NCI-H1105 (cell line): Measurements from ENCODE around the gene DLGAP1.

ENCODE experiments used
- DNase-seq: peaks from one replicate; lab custom pipeline; 2025; lab: John Stamatoyannopoulos, UW

DLGAP1 gene

DNA sequence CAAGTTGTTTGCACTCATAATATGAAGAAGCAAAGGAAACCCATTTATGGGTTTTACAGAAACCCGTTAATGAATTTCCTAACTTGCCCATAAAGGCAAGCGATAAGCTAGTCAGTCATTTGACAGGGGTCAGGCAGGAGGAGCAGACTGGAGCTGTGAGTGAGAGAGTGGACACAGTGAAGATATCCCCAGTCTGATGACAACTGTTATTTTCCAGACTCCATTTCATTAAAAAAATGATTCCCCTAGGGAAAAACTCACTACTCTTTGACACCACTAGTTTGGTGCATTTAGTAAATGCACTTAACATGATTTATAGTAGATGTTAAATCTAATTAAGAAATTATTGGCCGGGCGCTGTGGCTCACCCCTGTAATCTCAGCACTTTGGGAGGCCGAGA lies 924.3 kb downstream of the DLGAP1 start:
- DNase-seq: no peak

DNA sequence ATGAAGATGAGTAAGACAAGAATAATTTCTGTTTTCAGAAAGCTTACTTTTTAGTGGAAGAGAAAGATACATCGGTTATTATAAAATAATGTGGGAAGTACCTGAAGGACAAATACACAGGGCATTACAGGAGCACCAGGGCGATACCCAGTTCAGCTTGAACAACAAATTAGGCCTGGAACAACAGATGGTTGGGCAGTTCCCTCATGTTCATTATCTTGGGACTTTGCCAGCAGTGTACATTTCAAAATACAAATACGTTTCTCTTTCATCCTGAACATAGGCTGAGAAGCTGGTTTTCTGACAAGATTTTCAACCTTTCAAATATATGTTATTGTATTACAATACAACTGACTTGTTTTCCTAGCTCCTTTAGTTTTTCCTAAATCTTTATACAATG lies 925.5 kb downstream of the DLGAP1 start:
- DNase-seq: peak; percentile 34

DNA sequence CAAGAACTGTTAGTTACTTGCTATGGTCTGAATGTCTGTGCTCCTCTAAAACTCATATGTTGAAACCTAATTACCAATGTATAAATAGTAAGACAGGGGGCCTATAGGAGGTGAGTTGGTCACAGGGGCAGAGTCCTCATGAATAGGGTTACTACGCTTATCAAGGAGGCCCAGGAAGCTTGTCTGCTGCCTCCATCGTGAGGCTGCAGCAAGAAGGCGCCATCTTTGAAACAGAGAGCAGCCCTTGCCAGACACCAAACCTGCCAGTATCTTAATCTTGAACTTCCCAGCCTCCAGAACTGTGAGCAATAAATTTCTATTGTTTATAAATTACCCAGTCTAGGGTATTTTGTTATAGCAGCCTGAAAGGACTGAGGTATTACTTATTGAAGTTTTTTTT lies 926.0 kb downstream of the DLGAP1 start:
- DNase-seq: no peak

DNA sequence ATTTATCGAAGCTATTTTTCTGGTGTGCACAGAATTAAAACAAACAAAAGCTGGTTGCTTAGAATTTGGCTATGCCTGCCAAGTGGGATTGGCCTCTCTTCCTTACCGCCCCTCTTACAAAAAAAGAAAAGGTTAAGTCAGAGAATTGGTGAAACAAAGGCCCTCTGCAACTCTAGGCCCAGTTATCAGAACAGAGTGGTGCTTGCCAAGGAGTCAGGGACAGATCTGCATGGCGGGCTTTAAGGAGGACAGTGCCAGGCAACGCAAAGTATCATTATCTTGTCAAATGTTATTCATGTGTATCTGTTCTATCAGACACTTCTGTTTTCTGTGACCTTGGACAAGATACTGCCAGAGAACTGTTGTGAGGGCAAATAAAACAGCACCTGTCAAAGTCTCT lies 926.9 kb downstream of the DLGAP1 start:
- no peak for DNase-seq

DNA sequence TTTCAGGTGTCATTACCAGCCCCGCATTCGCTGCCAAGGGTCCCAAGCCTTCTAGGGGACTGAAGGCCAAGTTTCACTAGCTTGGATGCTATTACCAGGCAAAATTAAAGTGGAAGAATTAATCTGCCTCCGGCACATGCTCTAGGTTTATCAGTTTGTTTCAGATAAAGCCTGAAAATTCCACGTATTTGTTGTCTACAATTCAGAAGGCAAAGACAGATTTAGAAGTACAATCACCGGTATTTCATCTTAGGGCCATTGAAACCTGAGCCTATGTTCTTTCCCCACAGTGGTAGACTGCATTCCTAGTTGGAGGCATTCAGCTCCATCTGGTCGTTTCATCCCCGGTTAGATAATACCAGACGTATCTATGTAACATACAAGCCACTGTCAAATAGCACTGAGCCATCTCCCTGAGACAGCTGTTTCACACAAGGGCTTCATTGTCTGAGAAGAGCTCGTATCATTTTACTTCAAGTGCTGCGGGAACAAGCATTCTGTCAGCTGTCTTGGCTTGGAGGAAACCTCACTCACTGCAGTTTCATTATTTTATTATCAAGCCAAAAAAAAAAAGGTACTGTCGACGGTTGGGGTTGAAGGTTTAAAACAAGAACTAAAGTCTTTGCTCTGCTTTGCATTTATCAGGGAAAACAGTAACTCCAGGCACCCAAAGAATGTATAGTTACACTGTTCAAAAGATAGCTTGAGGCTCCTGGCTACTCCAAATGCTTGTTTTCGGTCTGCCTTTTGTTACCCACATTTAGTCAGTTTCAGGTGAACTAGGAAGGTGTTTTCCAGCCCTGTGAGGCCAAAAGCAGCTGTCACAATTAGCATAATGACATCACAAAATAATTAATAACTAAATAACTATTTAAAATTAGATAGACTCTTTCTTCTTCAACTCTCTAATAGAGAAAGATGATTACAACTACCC lies 928.4 kb downstream of the DLGAP1 start:
- peak; percentile 69 for DNase-seq

DNA sequence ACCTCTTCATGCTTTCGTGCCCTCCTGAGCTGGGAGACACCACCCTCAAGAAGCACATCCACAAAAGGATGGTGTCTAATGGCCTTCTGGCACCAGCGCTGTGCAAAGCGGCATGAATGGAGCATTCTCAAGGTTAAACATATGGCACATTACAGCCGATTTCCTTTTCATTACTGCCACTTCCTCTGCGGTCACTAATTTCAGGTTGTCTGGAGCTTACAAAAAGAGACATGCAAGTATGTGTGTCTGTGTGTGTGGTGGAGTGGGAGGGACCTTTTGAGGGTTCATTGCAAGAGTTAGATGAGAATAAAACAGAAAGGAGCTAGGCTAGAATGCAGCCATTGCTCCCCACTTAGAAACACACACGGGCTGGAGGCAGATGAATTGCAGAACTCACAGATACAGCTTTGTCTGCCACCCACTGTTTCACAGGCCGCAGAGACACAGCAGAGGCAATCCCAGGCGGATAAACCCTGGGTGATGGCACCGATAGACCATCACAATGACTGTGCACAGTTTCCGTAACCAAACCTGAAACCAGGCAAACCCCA lies 929.2 kb downstream of the DLGAP1 start:
- DNase-seq: no peak

DNA sequence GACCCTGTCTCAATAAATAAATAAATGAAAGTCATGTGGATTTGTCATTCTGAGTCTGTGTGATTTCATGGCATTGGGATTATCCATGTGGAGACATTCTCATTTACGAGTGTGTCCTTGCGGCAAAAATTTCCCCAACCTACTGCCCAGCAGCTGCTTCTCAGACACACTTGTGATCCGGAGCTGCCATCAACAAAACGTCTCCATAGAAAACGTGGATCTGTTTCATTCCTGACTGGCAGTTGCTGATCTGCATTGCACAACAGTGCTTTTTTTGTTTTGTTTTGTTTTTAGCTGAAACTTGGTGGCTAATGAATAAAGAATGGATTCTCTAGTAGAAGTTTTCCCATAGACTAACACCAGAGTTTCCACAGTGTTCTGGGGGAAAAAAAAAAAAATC lies 930.4 kb downstream of the DLGAP1 start:
- DNase-seq: no peak

DNA sequence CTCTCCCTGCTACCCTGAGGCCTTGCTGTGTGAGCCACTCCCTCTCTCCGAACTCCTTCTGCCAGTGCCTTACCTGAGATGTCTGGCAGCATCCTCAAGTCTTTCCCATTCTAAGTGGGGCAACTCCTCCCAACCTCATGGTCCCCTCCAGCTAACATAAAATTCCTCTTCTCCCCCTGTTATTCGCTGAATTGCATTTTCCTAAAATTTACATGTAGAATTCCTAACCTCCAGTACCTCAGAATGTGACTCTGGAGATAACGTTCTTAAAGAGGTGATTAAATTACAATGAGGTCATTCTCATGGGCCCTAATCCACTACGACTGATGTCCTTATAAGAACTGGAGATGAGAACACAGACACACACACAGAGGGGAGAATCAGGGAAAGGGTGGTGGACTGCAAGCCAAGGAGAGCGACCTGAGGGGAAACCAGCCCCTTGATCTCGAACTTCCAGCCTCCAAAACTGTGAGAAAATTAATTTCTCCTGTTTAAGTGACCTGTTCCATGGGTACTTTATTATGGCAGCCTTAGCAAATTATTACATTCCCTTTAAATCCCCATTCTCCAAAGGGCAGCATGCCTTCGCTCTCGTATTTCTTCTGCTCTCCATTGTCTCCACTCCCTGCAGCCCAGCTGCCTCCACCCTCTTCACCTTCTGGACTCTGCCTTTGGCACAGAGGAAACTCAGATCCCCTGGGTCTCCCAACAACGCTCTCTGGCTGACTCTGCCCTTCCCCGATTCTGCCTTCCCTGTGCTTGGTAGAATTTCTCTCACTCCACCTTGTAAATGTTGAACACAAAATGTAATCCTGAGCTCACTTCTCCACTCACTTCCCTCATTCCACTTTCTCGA lies 934.6 kb downstream of the DLGAP1 start:
- no peak for DNase-seq

DNA sequence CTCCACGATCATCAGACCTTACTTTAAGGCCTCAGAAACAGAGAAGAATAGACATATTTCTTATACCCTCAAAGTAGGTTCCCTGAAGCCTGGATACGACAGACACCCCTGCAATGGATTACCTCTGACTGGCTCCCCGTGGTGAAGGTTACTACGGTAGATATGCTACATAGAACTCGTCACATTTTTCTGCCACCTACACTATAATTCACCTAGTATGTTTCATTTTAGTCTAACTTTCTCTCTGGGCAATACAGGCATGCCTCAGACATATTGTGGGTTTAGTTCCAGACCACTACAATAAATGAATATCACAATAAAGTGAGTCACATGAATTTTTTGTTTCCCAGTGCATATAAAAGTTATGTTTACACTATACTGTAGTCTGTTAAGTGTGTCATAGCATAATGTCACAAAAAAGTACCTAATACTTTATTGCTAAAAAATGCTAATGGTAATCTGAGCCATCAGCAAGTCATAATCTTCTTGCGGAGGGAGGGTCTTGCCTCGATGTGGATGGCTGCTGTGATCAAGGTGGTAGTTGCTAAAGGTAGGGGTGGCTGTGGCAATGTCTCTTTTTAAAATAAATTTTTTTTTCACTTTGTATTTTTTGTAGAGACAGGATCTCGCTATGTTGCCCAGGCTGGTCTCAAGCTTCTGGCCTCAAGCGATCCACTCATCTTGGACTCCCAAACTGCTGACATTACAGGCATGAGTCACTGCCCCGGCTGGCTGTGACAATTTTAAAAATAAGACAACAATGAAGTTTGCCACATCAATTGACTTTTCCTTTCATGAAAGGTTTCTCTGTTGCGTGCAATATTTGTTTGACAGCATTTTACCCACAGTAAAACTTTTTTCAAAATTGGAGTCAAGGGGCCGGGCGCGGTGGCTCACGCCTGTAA lies 940.5 kb downstream of the DLGAP1 start:
- DNase-seq: no peak

DNA sequence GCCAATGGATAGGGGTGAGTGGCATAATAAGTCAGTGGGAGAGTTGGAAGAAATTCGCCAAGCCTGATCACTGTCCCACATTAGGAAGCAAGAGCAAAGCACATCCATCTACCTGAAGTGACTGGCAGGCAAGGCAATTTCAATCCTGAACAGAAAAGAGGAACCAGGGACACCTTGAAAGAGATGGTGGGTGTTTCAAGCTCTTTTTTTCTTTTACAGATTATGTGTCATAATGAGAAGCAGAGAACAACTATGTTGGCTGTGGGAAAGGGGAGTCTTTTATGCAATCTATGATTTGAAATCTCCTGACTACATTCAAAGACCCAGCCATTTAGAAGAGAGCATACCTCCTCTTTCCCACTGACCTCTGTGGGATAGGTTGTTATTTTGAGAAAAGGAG lies 941.6 kb downstream of the DLGAP1 start:
- no peak for DNase-seq

DNA sequence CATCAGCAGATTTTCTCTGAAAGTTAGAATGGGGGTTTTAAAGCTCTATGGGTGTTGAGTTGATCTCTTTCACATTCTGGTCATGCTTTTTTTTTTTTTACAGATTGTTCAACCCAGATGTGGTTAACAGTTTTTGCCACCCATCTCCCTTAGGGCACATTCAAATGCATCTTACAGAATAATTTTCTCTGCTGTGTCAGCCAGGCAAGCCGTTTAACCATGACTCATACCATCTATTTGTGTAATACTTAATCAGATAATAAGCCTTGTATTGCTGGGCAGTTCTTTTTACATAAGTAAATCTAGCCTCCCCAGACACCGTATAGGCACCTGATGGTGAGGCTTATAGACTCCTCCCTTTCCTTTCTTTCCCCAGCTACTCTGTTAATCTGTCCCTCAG lies 943.1 kb downstream of the DLGAP1 start:
- DNase-seq: no peak

DNA sequence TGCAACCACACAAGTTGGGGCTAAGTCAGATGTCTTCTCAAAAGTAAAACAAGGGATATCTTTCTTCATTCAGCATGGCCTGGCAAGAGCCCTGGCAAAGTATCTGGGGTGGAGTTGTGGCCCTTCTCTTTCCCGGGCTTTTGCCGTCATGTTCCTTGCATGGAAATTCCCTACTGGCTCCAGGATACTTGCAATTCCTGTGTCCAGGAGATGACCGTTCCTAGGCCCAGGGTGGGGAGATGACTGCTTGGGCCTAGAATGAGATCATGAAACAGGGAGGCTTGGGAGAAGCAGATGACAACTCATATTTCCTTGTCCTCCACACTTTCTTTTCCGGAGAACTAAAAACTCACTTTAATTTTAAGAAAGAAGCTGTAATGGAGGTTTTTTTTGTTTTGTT lies 944.2 kb downstream of the DLGAP1 start:
- DNase-seq: no peak

DNA sequence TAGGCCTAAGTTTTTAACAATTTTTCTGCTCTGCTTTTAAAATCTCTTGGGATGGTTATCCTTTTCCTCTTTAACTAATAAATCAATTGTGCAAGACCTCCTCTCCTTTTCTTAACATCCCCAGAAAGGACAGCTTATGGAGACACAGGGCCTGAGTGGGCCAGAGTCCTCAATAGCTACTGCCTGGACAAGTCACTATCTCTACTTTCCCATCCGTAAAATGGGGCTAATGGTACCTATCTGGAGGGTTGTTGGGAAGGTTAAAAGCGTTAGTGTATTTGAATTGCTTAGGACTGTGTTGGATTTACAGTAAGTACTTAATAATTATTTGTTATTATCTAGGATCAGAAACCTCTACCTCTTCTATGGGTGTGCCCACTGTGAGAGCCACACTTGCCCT lies 945.1 kb downstream of the DLGAP1 start:
- DNase-seq: no peak

DNA sequence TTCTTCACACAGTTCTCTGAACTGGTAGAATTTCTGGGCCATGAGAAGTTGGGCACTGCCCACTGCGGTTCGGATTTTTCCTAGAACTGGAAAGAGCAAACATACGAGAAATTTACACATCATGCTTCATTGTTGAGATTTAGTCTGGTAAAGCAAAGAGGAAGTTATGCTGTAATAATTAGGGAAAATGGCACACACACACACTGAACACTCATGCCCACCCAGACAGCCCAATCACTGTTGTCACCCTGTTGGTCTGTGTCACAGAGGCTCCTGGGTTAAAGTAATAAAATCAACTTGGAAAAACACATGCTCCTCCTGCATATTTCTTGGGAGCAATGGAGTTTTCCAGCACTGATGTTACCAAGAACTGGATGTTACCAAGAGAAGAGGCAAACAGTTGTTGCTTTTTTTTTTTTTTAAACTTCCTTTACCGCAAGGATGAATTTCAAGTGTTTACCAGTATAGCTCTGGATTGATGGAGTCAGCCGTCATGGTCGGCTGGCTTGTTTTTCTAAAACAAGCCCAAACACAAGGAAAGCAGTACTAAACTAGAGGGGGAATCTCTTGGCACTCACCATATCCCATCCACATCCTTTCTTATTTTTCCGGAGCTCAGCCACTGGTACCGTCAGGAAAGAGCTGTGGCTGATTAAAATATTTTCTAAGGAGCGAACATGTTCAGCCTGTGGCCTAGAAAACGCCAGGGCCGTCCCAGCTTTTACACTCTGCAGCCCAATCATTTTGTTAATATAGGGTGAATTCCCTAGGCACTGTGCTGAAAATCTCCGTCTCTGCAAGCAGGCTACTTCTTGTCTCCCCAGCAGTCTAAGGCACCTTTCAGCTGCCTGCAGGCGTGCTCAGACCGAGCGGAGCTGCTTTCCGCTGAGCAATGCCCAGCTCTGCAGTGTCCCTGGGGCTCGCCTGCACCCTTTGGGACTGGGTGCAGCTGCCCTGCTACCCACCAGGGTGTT lies 946.2 kb downstream of the DLGAP1 start:
- no peak for DNase-seq

DNA sequence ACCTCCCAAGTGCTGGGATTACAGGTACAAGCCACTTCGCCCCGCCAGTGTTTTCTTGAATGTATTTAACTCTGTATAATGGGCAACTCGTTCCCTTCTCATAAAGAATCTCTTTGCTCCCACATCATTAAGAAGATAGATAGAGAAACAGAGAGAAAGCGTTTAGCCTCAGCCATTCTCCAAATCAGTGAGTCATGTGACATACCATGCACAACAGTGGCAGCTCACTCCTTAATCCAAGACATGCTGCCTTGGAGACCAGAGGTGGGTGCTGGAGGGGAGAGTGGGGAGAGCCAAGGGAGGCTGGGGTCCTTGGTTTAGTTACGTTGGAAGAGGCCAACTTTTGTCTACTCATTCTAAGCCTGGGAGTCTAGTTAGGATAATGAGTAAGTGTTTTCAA lies 950.5 kb downstream of the DLGAP1 start:
- no peak for DNase-seq

DNA sequence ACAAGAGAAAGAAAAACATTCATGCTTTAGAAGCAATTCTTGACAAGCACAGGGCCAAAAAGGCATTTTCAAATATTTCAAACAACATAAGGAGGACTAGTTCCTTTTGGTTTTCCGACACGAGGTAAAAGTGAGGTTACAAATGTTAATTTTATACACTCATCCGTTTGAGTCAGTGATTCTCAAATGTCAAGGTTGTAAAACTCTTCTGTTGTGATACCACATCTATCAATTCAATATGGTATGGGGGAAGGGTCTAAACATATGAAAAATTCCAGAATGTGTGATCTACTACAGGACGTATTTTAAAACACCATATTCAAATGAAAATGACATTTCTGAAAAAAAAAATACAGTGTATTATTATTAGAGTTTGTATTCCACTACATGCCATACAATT lies 952.5 kb downstream of the DLGAP1 start:
- no peak for DNase-seq

DNA sequence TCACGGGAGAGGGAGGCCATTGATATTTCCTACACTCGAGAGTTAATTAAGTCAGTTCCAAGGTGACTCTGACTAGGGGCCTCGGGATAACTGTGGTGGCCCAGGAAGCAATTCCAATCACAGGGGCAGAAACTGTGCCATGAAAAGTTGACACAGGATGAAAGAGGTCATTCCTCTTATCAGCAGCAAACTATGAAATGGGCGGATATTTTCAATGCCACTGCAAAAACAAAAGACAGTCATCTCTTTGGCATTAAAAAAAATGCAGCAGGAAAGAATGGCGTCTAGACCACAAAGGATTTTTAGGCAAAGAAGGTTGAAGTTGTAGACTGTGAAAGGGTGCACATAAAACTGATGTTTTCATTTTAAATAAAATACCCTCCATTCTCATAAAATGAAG lies 955.1 kb downstream of the DLGAP1 start:
- no peak for DNase-seq

DNA sequence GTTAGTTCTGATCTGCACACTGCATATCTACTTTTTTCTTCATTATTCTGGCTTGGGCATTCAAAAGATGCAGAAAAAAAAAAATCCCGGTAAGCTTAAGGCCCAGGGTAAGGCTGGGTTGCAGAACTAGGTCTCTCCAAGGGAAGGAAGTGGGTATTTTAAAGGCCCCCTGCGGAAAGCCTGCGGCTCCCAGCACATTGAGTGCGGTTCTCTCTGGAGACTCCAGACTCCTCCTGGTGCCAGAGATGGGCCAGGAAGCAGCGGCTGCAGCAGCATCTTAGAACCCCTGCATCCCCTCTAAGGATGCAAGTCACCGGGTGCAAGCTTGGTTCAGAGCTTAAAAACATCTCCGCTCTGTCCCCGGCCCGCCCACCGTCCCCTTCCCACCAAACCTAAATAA lies 955.6 kb downstream of the DLGAP1 start:
- no peak for DNase-seq

DNA sequence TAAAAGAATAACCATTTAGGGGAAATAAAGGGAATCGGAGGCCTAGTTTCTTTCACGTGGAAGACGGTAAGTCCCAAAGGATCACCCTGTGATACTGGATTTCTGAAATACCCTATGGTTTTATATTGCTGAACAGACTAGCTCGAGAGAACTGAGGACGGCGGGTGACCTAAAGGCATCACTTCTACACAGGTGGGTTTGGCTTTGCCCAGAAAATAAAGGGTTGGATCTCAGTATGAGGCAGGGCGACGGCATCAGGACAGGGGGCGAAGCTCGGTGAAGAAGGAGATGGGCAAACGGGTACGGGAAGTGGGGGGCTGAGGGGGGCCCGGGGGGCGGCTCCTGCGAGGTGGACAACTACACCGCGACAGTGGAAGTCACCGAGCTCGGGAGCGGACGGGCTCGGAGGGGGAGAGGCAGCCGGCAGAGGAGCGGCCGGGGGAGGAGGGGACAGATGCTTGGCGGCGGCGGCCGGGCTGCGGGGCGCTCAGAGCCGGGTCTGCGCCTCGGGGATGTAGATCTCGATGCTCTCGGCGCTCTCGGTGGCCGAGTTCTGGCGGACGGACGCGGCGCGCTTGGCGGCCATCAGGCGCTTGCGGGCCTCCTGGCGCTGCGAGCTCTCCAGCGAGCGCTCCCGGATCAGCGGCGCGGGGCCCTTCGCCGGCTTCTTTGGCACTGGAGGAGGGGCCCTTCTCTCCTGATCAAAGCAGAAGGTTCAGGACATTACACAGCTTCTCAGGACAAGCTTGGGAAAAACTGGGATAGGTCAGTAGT lies 956.2 kb downstream of the DLGAP1 start:
- peak; percentile 50 for DNase-seq
